Rectal smooth muscle tissue (tissue), 1 donor: ENCODE measurements around the gene TNS3.
"Not testable (repeated sequence)": the region's sequence is repeated elsewhere in the genome, so short reads cannot be mapped to it uniquely, and the experiment has no call there.

Experiments
- H3K27ac ChIP-seq: one replicate; pipeline ENCODE4 v1.7.0; 2013; ENCODE audit warnings: low read depth, low read length, inconsistent platforms
- H3K27me3 ChIP-seq: one replicate; pipeline ENCODE4 v1.7.0; 2013; ENCODE audit warnings: low read length; ENCODE audit not compliant: control insufficient read depth, insufficient read depth
- H3K36me3 ChIP-seq: one replicate; pipeline ENCODE4 v1.7.0; 2013; ENCODE audit warnings: low read length; ENCODE audit not compliant: control insufficient read depth, insufficient read depth
- H3K4me1 ChIP-seq: one replicate; pipeline ENCODE4 v1.7.0; 2013; ENCODE audit warnings: low read length; ENCODE audit not compliant: control insufficient read depth, insufficient read depth
- H3K4me3 ChIP-seq: one replicate; pipeline ENCODE4 v1.7.0; 2013; ENCODE audit warnings: low read length
- H3K9ac ChIP-seq: one replicate; pipeline ENCODE4 v1.7.0; 2013; ENCODE audit warnings: low read length

TNS3 gene

DNA sequence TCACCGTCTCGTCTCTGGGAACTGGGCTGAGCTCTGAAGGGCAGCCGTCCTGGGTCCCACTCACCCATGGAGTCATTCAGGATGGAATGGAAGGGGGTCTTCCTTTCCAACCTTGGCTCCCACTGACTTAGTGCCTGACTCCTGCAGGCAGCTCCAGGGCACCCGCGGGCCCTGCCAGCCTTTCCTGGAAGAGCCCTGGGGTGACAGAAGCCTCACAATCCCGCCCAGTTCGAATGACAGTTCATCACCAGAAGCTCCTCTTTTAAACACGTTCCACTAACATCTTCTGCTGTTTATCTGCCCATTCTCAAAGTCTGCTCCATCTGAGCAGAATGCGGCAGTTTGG lies 110.6 kb downstream of the TNS3 start:
- H3K9ac ChIP-seq: no peak overlapping the region
- no peaks in the 10 kb centered on the region for H3K4me1 ChIP-seq
- H3K27me3 ChIP-seq: no peaks in the 10 kb centered on the region
- no peak overlapping the region for H3K4me3 ChIP-seq
- H3K27ac ChIP-seq: no peak overlapping the region
- no peaks in the 10 kb centered on the region for H3K36me3 ChIP-seq

DNA sequence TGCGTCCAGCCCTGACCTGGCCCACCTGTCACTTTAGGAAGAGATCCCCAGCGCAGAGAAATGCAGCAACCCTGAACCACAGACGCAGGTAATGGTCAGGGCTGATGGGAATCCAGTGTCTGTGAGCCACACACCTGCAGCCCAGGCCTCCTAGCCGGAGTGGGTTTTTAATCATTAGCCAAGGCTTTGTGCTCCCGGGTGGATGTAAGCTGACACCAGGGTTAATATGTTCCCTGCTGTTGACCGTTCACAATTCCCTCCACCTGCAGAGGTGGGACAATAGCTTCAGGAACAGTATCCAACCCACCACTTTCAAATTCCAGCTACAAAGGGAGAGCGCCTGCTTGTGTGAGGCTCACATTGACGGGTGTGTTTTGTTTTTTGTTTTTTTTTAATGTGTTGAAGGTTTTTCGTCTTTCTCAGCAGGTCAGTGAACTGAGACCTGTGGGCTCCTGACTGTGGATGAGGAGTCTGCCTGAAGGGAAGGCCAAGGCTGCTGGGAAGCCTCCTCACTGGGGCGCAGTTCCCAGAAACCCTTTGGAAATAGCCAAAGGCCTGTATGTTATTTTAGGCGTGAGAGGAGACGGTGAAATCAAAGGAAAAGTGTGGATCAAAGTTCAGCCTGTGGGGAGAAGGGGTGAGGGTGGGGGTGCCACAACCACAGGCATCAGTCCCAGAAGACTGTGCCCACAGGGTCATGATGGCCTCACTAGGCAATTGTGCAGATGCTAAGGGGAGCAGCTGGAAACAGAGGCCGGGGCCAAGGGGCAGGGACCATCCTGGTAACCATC lies 111.1 kb downstream of the TNS3 start:
- no peaks in the 10 kb centered on the region for H3K4me1 ChIP-seq
- H3K27ac ChIP-seq: no peak overlapping the region
- H3K9ac ChIP-seq: no peak overlapping the region
- H3K4me3 ChIP-seq: no peak overlapping the region
- no peaks in the 10 kb centered on the region for H3K27me3 ChIP-seq
- H3K36me3 ChIP-seq: no peaks in the 10 kb centered on the region

DNA sequence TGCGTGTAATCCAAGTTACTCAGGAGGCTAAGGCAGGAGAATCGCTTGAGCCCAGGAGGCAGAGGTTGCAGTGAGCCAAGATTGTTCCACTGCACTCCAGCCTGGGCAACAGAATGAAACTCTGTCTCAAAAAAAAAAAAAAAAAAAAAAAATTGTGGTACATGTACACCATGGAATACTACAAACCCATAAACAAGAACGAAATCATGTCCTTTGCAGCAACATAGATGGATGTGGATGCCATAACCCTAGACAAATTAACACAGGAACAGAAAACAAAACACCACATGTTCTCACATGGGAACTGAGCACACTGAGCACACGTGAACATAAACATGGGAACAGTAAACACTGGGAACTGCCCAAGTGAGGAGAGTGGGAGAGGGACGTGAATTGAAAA lies 112.1 kb downstream of the TNS3 start:
- not testable (repeated sequence) for H3K4me1 ChIP-seq, H3K36me3 ChIP-seq, H3K4me3 ChIP-seq, H3K9ac ChIP-seq, H3K27me3 ChIP-seq, H3K27ac ChIP-seq

DNA sequence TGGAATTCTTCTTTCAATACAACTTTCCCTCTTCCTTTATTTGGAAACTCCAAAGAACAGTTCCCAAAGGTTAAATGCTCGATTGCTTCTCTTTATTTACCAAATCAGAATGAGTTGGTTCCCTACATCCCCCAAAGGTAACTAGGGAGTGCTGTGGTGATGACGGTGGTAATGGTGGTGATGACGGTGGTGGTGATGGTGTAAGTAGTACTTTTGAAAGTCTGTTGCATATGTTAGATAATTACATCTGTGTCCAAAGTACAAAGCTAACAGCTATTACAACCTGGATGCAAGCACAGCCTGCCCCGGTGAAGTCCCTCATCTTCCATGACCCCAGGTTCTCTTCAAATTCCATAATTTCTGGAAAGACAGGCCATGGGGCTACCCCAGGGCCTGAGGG lies 115.1 kb downstream of the TNS3 start:
- Histone ChIP-seq H3K9ac (no peak overlapping the region), H3K4me1 (no peaks in the 10 kb centered on the region), H3K36me3 (no peaks in the 10 kb centered on the region), H3K27ac (no peak overlapping the region), H3K27me3 (no peaks in the 10 kb centered on the region), H3K4me3 (no peak overlapping the region)

DNA sequence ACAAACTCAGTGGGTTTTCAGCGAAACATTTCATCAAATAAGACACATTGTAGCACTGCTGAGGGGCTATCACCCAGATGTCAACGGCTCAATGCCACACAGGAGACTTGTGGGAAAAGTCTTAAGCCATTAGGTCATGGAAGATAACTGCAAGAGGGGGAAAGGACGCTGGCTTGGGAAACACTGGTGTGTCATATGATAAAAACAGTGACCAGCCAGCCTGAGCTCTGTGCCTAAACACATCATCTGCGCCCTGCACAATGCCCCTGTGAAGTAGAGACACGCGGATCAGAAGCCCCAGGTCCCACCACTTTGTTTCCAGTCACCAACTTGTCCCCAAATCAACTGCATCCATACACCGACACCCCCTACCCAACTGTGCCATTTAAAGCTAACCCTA lies 116.7 kb downstream of the TNS3 start:
- Histone ChIP-seq H3K4me3 (no peak overlapping the region), H3K27me3 (no peaks in the 10 kb centered on the region), H3K36me3 (no peaks in the 10 kb centered on the region), H3K27ac (no peak overlapping the region), H3K9ac (no peak overlapping the region), H3K4me1 (peaks cover 2% of the 10 kb centered on the region)

DNA sequence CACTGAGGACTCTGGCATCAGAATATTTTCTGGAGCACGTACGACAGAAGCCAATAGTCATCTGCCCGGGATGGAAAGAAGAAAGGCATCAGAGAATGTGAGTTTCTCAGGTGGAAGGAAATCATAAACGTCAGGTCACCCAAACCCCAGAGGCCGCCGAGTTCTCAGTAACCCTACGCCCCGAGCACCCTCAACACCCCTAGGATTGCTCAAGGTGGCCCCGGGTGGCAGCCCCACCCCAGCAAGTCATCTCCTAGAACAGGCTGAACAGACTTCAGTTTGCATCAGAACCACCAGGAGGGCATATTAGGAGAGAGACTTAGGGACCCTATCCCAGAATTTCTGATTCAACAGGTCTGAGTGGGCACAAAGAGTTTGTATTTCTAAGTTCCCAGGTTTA lies 117.6 kb downstream of the TNS3 start:
- Histone ChIP-seq H3K4me1 (peaks cover 2% of the 10 kb centered on the region), H3K4me3 (no peak overlapping the region), H3K9ac (no peak overlapping the region), H3K27me3 (no peaks in the 10 kb centered on the region), H3K27ac (no peak overlapping the region), H3K36me3 (no peaks in the 10 kb centered on the region)

DNA sequence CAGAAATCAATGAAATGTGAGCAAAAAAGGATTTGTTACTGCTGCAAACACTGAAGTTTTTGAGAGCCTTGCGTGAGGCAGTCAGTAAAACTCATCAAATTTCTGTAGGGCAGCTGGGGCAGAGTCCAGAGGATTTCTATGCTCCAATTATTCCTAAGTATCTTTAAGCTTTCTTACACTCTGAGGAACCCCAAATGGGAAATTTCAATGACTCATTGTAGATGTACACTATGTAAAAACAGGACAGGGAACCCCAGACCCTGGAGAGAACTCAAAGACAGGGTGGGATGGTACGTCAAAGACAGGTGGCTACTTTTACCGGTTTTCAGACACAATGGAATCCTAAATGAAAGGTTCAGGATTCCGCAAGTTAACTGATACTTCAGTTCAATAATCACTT lies 120.2 kb downstream of the TNS3 start:
- Histone ChIP-seq H3K9ac (no peak overlapping the region), H3K4me3 (no peak overlapping the region), H3K4me1 (peaks cover 2% of the 10 kb centered on the region), H3K36me3 (no peaks in the 10 kb centered on the region), H3K27me3 (no peaks in the 10 kb centered on the region), H3K27ac (no peak overlapping the region)

DNA sequence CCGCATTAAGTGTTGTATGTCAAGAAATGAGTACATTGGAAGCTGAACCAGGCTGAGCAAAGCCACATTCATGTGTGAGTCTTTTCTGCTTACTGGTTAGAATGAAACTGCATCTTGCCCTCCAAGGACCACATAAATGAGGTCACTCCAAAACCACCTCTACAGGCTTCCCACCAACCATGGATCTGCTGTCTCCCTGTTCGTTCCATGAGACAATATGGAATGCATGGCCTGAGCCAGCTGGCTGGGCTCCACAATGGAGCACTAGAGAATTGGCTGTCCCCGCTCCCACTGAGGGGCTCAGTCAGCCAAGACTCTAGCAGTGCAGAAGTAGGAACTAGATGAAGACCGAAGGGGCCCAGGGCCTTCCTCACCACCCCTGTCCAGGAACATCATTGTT lies 120.8 kb downstream of the TNS3 start:
- no peak overlapping the region for H3K27ac ChIP-seq
- no peak overlapping the region for H3K4me3 ChIP-seq
- H3K36me3 ChIP-seq: no peaks in the 10 kb centered on the region
- no peaks in the 10 kb centered on the region for H3K27me3 ChIP-seq
- H3K9ac ChIP-seq: no peak overlapping the region
- peaks cover 2% of the 10 kb centered on the region for H3K4me1 ChIP-seq

DNA sequence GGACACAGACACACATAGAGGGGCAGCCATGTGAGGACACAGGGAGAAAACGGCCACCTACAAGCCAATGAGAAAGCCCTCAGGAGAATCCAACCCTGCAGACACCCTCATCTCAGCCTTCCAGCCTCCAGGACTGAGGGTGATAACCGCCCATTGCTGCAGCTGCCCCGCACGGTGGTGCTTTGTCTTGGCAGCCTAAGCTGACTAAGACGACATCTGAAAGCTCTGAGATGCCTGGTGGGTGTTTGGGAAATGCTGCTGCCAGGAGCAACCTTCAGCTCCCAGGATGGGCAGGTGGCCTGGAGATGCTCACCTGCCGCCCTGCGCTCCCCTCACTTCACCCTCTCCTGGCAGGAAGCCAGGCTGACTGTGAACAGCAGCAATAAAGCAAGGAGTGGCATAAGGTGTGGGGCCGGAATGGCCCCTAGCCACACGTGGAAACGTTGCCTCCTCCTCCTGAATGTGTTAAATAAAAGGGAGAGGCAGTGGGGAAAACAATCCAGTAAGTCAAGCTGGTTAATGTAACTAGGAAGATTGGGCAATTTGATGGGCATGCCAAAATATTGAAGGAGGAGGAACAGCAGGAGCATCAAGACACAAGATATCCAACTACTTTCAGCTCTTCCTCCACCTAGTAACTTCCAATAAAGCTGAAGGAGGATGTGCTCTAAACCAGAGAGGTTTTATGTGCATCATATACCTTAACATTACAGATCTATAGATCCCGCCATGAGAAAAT lies 121.5 kb downstream of the TNS3 start:
- Histone ChIP-seq H3K27ac (no peak overlapping the region), H3K27me3 (no peaks in the 10 kb centered on the region), H3K4me3 (no peak overlapping the region), H3K4me1 (peaks cover 2% of the 10 kb centered on the region), H3K36me3 (no peaks in the 10 kb centered on the region), H3K9ac (no peak overlapping the region)

DNA sequence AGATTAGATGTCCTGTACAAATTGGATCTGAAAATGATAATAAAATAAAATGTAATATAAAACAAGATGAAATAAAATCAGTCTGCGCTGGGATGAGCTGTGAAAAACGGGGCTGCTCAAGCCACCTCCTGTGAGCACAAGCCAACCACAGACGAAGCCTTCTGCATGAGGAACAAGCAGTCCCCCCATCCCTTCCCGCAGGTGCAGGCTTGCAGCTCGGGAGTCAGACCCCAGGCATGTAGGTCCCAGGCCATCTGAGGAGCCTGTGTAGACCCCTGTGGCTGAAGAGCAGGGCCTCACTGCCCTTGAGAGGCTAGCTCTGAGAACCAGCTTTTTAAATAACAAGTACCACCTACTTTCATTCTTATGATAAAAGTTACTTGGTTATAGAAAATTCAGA lies 123.4 kb downstream of the TNS3 start:
- Histone ChIP-seq H3K36me3 (no peaks in the 10 kb centered on the region), H3K27ac (no peak overlapping the region), H3K4me1 (peaks cover 7% of the 10 kb centered on the region)

DNA sequence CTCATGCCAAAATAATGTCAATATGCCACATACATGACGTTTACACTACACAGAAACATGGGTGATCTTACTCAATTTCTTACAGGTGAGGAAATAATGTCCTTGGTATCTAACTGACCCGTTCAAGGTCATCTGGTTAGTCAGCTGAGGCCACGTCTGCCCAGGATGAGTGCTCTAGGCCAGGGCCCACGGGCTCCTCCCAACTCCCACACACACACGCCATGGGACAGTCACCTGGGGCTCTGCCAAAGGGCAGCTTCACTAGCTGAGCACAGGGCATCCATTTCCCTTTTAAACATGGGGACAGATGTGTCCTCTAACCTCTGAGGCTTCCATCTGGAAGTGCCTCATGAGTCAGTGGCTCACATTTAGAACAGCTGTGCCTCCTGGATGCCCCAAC lies 123.9 kb downstream of the TNS3 start:
- no peak overlapping the region for H3K27ac ChIP-seq
- peaks cover 7% of the 10 kb centered on the region for H3K4me1 ChIP-seq
- H3K36me3 ChIP-seq: no peaks in the 10 kb centered on the region
- no peaks in the 10 kb centered on the region for H3K27me3 ChIP-seq
- H3K4me3 ChIP-seq: no peak overlapping the region
- no peak overlapping the region for H3K9ac ChIP-seq

More for the DNA sequence above, 123.4 kb downstream of the TNS3 start:
- Histone ChIP-seq H3K27me3 (no peaks in the 10 kb centered on the region), H3K4me3 (no peak overlapping the region), H3K9ac (no peak overlapping the region)

DNA sequence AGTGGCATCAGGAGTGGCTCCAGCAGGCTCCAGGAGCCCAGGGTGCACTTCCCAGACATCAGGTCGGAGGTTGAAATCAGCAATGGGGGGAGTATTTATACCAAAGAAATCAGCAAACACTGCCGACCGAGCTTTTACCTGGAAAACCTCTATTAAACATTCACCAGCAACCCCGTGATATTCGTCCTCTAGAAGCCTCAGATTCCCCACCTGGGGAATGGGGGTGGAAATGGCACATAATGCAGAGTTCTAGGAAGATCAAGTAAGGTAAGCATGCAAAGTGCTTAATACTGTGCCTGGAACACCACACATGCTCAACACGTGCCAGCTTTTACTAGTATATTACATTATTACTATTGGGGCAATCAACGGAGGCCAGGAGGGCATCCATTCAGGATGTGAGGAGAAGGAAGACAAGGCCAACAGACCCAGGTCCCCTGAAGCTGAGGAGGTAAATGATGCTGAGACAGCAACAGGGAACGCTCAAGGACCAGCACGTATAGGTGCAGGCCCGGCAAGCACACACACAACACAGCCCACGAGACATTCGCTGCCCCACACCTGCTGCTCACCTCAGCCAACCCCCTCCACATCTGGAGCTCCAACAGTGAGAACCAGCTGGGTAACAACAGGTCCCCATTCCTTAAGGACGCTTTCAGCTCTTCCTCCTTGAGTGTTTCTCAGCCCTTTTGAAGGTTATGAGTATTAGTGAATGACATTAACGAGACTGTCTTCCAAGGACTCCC lies 125.5 kb downstream of the TNS3 start:
- peaks cover 16% of the 10 kb centered on the region for H3K4me1 ChIP-seq
- H3K27me3 ChIP-seq: no peaks in the 10 kb centered on the region
- no peak overlapping the region for H3K4me3 ChIP-seq
- no peak overlapping the region for H3K9ac ChIP-seq
- no peaks in the 10 kb centered on the region for H3K36me3 ChIP-seq
- H3K27ac ChIP-seq: no peak overlapping the region
